MM.1S (cell line): ENCODE results near the gene FIGNL1.

ENCODE experiments used
- DNase-seq: peaks from one replicate; pipeline ENCODE4 v3.0.0-alpha.2; 2015
- H2AFZ ChIP-seq: fragments of 300-600 bp; sonication (generic); 2 replicates; pipeline ENCODE4 v1.6.0; 2016; ENCODE audit warnings: antibody characterized with exemption, low read length
- H3F3A ChIP-seq: fragments of 300-600 bp; sonication (generic); 2 replicates; pipeline ENCODE4 v1.6.1; 2016; ENCODE audit warnings: mild to moderate bottlenecking, antibody characterized with exemption, low read length, moderate library complexity, mixed read lengths; ENCODE audit not compliant: insufficient read depth
- H3K27ac ChIP-seq: fragments of 300-600 bp; sonication (generic); 2 replicates; pipeline ENCODE4 v1.5.1; 2016; ENCODE audit warnings: mild to moderate bottlenecking, low read length
- H3K27me3 ChIP-seq: fragments of 300-600 bp; sonication (generic); replicated peaks from 2 replicates; pipeline ENCODE4 v1.6.0; 2016; ENCODE audit warnings: low read length; ENCODE audit not compliant: insufficient read depth
- H3K36me3 ChIP-seq: fragments of 300-600 bp; sonication (generic); replicated peaks from 2 replicates; pipeline ENCODE4 v1.6.1; 2016; ENCODE audit warnings: mild to moderate bottlenecking, low read length, mixed read lengths; ENCODE audit not compliant: insufficient read depth
- H3K4me1 ChIP-seq: fragments of 300-600 bp; sonication (generic); 2 replicates; pipeline ENCODE4 v1.6.1; 2016; ENCODE audit warnings: low read length, mixed read lengths
- H3K4me2 ChIP-seq: fragments of 300-600 bp; sonication (generic); 2 replicates; pipeline ENCODE4 v1.6.0; 2016; ENCODE audit warnings: low read depth, low read length
- H3K4me3 ChIP-seq: fragments of 300-600 bp; sonication (generic); 2 replicates; pipeline ENCODE4 v1.5.1; 2016; ENCODE audit warnings: low read length, mixed read lengths
- H3K79me2 ChIP-seq: fragments of 300-600 bp; sonication (generic); 2 replicates; pipeline ENCODE4 v1.6.1; 2016; ENCODE audit warnings: mixed run types, low read length, mixed read lengths
- H3K9ac ChIP-seq: fragments of 300-600 bp; sonication (generic); 2 replicates; pipeline ENCODE4 v1.6.1; 2016; ENCODE audit warnings: low read length, mixed read lengths
- H3K9me2 ChIP-seq: fragments of 300-600 bp; sonication (generic); replicated peaks from 2 replicates; pipeline ENCODE4 v1.6.1; 2016; ENCODE audit warnings: mild to moderate bottlenecking, low read length, mixed read lengths; ENCODE audit not compliant: insufficient read depth
- H3K9me3 ChIP-seq: fragments of 300-600 bp; sonication (generic); replicated peaks from 2 replicates; pipeline ENCODE4 v1.6.1; 2016; ENCODE audit warnings: mild to moderate bottlenecking, low read length, mixed read lengths; ENCODE audit not compliant: insufficient read depth
- H4K20me1 ChIP-seq: fragments of 300-600 bp; sonication (generic); 2 replicates; pipeline ENCODE4 v1.6.1; 2016; ENCODE audit warnings: mild to moderate bottlenecking, low read length, moderate library complexity, mixed read lengths; ENCODE audit not compliant: insufficient read depth
- EZH2 ChIP-seq: fragments of 300-600 bp; sonication (generic); optimal IDR thresholded peaks from 2 replicates; pipeline ENCODE3; 2017; ENCODE audit warnings: low read depth, mild to moderate bottlenecking, antibody characterized with exemption, low read length, mixed read lengths
- EZH2phosphoT487 ChIP-seq: fragments of 300-600 bp; sonication (generic); IDR thresholded peaks from 2 replicates; pipeline ENCODE4 v1.6.1; 2018; ENCODE audit warnings: antibody characterized with exemption, low read length
- TF ChIP-seq, protein P1 (sequence below): fragments of 300-600 bp; sonication (generic); IDR thresholded peaks from 2 replicates; pipeline ENCODE4 v1.5.1; 2016; ENCODE audit warnings: antibody characterized with exemption, low read length, mixed read lengths

The FIGNL1 gene

GRCh38 chr7:50423860-50424259, 26.3 kb downstream of the FIGNL1 start:
- Histone ChIP-seq H2AFZ (no peak overlapping the region), H3K36me3 (no peaks in the 10 kb centered on the region), H4K20me1 (no peaks in the 10 kb centered on the region), H3K79me2 (no peaks in the 10 kb centered on the region), H3K9me3 (no peaks in the 10 kb centered on the region), H3K4me2 (no peak overlapping the region), H3K4me3 (no peak overlapping the region), H3K27ac (no peak overlapping the region), H3K9me2 (no peaks in the 10 kb centered on the region), H3K27me3 (no peaks in the 10 kb centered on the region), H3K4me1 (no peaks in the 10 kb centered on the region), H3K9ac (no peak overlapping the region), H3F3A (no peaks in the 10 kb centered on the region)
- DNase-seq = no peak
- TF ChIP-seq EZH2phosphoT487 (no peak), EZH2 (no peak)
- TF ChIP-seq, protein P1, sequence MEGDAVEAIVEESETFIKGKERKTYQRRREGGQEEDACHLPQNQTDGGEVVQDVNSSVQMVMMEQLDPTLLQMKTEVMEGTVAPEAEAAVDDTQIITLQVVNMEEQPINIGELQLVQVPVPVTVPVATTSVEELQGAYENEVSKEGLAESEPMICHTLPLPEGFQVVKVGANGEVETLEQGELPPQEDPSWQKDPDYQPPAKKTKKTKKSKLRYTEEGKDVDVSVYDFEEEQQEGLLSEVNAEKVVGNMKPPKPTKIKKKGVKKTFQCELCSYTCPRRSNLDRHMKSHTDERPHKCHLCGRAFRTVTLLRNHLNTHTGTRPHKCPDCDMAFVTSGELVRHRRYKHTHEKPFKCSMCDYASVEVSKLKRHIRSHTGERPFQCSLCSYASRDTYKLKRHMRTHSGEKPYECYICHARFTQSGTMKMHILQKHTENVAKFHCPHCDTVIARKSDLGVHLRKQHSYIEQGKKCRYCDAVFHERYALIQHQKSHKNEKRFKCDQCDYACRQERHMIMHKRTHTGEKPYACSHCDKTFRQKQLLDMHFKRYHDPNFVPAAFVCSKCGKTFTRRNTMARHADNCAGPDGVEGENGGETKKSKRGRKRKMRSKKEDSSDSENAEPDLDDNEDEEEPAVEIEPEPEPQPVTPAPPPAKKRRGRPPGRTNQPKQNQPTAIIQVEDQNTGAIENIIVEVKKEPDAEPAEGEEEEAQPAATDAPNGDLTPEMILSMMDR = no peak

DNA sequence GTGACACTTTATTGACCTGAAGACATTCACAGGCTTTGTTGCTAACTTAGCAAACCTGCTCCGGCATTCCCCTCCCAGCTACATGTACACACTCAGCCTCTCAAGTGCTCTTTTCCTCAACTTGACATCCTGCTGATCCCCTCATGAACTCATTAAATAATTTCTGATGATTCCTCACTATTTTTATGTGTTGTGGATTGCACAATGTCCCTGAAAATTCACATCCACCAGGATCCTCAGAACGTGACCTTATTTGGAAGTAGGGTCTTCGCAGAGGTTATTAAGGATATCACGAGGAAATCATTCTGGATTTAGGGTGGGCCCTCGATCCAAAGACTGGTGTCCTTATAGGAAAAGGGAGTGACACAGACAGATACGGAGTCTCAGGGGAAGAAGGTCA, 27.3 kb downstream of the FIGNL1 start:
- no peaks in the 10 kb centered on the region for H3K36me3 ChIP-seq
- TF ChIP-seq, protein P1 = no peak
- H3K27ac ChIP-seq = no peak overlapping the region
- no peak for DNase-seq
- no peak overlapping the region for H3K4me3 ChIP-seq
- H3K9ac ChIP-seq = no peak overlapping the region
- H4K20me1 ChIP-seq = no peaks in the 10 kb centered on the region
- no peaks in the 10 kb centered on the region for H3K79me2 ChIP-seq
- H3K9me3 ChIP-seq = no peaks in the 10 kb centered on the region
- no peaks in the 10 kb centered on the region for H3K27me3 ChIP-seq
- H2AFZ ChIP-seq = no peak overlapping the region
- H3F3A ChIP-seq = no peaks in the 10 kb centered on the region
- H3K4me2 ChIP-seq = no peak overlapping the region
- H3K9me2 ChIP-seq = no peaks in the 10 kb centered on the region
- no peaks in the 10 kb centered on the region for H3K4me1 ChIP-seq

- H3K9me2 ChIP-seq = no peaks in the 10 kb centered on the region
- H3F3A ChIP-seq = no peaks in the 10 kb centered on the region
- H3K9me3 ChIP-seq = no peaks in the 10 kb centered on the region
- DNase-seq = no peak
- peaks cover 9% of the 10 kb centered on the region for H3K4me1 ChIP-seq
- H2AFZ ChIP-seq = no peak overlapping the region
- no peak overlapping the region for H3K4me3 ChIP-seq
- no peaks in the 10 kb centered on the region for H4K20me1 ChIP-seq
- H3K27ac ChIP-seq = no peak overlapping the region
- H3K36me3 ChIP-seq = no peaks in the 10 kb centered on the region
- no peaks in the 10 kb centered on the region for H3K79me2 ChIP-seq
- H3K27me3 ChIP-seq = no peaks in the 10 kb centered on the region
- TF ChIP-seq, protein P1 = no peak
- no peak overlapping the region for H3K4me2 ChIP-seq
- H3K9ac ChIP-seq = no peak overlapping the region
Observed at GRCh38 chr7:50421043-50421442, 29.1 kb downstream of the FIGNL1 start.
